NCI-H2196 (cell line): ENCODE results near the gene POLR2B.
"Not testable (repeated sequence)": the region's sequence is repeated elsewhere in the genome, so short reads cannot be mapped to it uniquely, and the experiment has no call there.

Source experiments
- DNase-seq: peaks from one replicate; lab custom pipeline; 2025; ENCODE audit not compliant: unreplicated experiment; lab: John Stamatoyannopoulos, UW

Gene POLR2B

GRCh38 chr4:56986192-56986591 is 7.5 kb downstream of the POLR2B start:
- DNase-seq, result no peak

GRCh38 chr4:56986952-56987351 is 8.3 kb downstream of the POLR2B start:
- DNase-seq, result no peak

- no peak for DNase-seq
Observed at GRCh38 chr4:56990109-56990905, 11.6 kb downstream of the POLR2B start.

- peak; percentile 47 for DNase-seq
Observed at GRCh38 chr4:56995525-56995924, 16.8 kb downstream of the POLR2B start.

- DNase-seq, result no peak
Observed at GRCh38 chr4:56999751-57000150, 21.1 kb downstream of the POLR2B start.

GRCh38 chr4:57013543-57014120 is 34.9 kb downstream of the POLR2B start:
- DNase-seq, result no peak

- no peak for DNase-seq
Observed at GRCh38 chr4:57018980-57019379, 40.3 kb downstream of the POLR2B start.

- DNase-seq, result no peak
Observed at GRCh38 chr4:57020467-57021101, 41.9 kb downstream of the POLR2B start.

GRCh38 chr4:57023104-57023503 is 44.4 kb downstream of the POLR2B start:
- DNase-seq, result no peak

GRCh38 chr4:57034520-57034919 is 55.8 kb downstream of the POLR2B start:
- DNase-seq, result no peak

GRCh38 chr4:57037982-57038604 is 59.4 kb downstream of the POLR2B start:
- peak; percentile 5 for DNase-seq

GRCh38 chr4:57039345-57039744 is 60.6 kb downstream of the POLR2B start:
- no peak for DNase-seq

GRCh38 chr4:57040510-57040909 is 61.8 kb downstream of the POLR2B start:
- DNase-seq, result no peak

- DNase-seq, result no peak
Observed at GRCh38 chr4:57041020-57041419, 62.3 kb downstream of the POLR2B start.

GRCh38 chr4:57042711-57043169 is 64.0 kb downstream of the POLR2B start:
- no peak for DNase-seq

GRCh38 chr4:57043347-57044251 is 64.9 kb downstream of the POLR2B start:
- no peak for DNase-seq

- no peak for DNase-seq
Observed at GRCh38 chr4:57044279-57044678, 65.6 kb downstream of the POLR2B start.

GRCh38 chr4:57044996-57045395 is 66.3 kb downstream of the POLR2B start:
- no peak for DNase-seq

- DNase-seq, result not testable (repeated sequence)
Observed at GRCh38 chr4:57047046-57047445, 68.3 kb downstream of the POLR2B start.

GRCh38 chr4:57048590-57049304 is 70.1 kb downstream of the POLR2B start:
- DNase-seq, result no peak
